Measurements from ENCODE around the gene COQ8A.

GRCh38 chr1:226957714-226958113 lies 17.6 kb downstream of the COQ8A start:
- TF ChIP-seq CTCF (IDR thresholded peaks at IDR 0.05) (no peak), POLR2A (IDR thresholded peaks at IDR 0.05) (no peak)
